IMR-90 (cell line): ENCODE results near the gene ABHD6.

Experiments
- CHD1 ChIP-seq: IDR thresholded peaks from 2 replicates; pipeline ENCODE4 v1.6.1; 2012; ENCODE audit warnings: low read depth, low read length, improper control_type of control experiment
- NFE2L2 ChIP-seq: fragments of 150-350 bp; IDR thresholded peaks from 2 replicates; pipeline ENCODE4 v1.6.1; 2016; ENCODE audit warnings: low read depth, mild to moderate bottlenecking, low read length
- POLR2A ChIP-seq: IDR thresholded peaks from 2 replicates; pipeline ENCODE4 v1.6.1; 2012; ENCODE audit warnings: mild to moderate bottlenecking, low read depth, low read length
- SMC3 ChIP-seq: fragments of 150-350 bp; IDR thresholded peaks from 2 replicates; pipeline ENCODE4 v1.6.1; 2016; ENCODE audit warnings: low read depth, mild to moderate bottlenecking, antibody characterized with exemption, low read length, moderate library complexity
- TF ChIP-seq, protein P1 (sequence below): conservative IDR thresholded peaks from 2 replicates; pipeline ENCODE4 v1.5.1; 2012; ENCODE audit warnings: mild to moderate bottlenecking, low read depth, low read length, improper control_type of control experiment

DNA sequence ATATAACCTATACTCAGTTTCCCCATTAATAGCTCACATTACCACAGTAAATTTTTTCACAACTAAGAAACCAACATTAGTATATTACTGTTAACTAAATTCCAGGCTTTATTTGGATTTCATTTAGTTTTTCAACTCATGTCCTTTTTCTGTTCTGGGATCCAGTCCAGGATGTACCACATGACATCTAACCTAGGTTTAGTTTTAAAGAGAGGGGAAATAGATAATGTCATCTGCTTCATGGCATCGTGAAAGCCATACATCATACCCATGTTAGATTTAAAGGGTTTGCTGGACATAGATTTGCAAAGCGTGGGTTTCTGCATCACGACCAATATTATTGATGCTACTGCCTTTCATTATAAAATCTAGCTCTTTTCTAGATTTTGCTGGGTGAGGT, 35.3 kb downstream of the ABHD6 start:
- TF ChIP-seq, protein P1, sequence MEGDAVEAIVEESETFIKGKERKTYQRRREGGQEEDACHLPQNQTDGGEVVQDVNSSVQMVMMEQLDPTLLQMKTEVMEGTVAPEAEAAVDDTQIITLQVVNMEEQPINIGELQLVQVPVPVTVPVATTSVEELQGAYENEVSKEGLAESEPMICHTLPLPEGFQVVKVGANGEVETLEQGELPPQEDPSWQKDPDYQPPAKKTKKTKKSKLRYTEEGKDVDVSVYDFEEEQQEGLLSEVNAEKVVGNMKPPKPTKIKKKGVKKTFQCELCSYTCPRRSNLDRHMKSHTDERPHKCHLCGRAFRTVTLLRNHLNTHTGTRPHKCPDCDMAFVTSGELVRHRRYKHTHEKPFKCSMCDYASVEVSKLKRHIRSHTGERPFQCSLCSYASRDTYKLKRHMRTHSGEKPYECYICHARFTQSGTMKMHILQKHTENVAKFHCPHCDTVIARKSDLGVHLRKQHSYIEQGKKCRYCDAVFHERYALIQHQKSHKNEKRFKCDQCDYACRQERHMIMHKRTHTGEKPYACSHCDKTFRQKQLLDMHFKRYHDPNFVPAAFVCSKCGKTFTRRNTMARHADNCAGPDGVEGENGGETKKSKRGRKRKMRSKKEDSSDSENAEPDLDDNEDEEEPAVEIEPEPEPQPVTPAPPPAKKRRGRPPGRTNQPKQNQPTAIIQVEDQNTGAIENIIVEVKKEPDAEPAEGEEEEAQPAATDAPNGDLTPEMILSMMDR = no peak
- TF ChIP-seq POLR2A = no peak
- no peak for TF ChIP-seq NFE2L2
- TF ChIP-seq SMC3 = no peak
- TF ChIP-seq CHD1 = no peak
